Skin epidermis (tissue), 12 donors: ENCODE data around the gene OPN3.

Source experiments
- H3K27ac ChIP-seq, 21 experiments: fragments of 200-600 bp; sonication (generic) in 11 of 21; one replicate each; pipeline ENCODE4 v1.5.0; 2020; ENCODE audit warnings: mild to moderate bottlenecking in 3 of 21, inconsistent platforms in 2 of 21, moderate library complexity in 2 of 21
- H3K4me3 ChIP-seq, 7 experiments: fragments of 200-600 bp; sonication (generic) in 2 of 7; one replicate each; pipeline ENCODE4 v1.5.0; 2020; ENCODE audit warnings: inconsistent platforms in 2 of 7, mild to moderate bottlenecking in 2 of 7, moderate library complexity in 1 of 7

OPN3 gene

DNA sequence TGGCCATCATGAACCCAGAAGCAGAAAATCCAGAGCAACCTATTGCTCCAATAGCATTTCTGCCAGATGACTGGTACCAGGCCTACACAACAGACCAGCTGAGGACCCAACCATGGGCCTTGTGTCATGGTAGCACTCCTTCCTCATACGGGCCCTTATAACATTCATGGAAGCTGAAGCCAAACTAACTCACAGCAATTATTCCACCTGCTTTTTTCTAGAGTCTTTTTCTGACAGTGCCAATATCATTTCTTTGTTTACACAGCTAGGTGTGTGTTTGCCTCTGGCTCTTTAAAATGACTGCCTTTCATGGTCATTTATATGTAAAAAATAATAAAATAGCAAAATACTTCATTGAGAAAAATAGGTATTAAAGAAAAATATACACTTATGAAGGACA lies 8.0 kb upstream of the OPN3 start:
- no peak overlapping the region for H3K27ac ChIP-seq
- no peak overlapping the region for H3K4me3 ChIP-seq

- Histone ChIP-seq H3K27ac (no peak overlapping the region), H3K4me3 (no peak overlapping the region)
These were observed 7.5 kb upstream of the OPN3 start for GRCh38 chr1:241647658-241648057.

GRCh38 chr1:241646201-241646600 lies 6.0 kb upstream of the OPN3 start:
- H3K4me3 ChIP-seq: no peak overlapping the region
- no peak overlapping the region for H3K27ac ChIP-seq

DNA sequence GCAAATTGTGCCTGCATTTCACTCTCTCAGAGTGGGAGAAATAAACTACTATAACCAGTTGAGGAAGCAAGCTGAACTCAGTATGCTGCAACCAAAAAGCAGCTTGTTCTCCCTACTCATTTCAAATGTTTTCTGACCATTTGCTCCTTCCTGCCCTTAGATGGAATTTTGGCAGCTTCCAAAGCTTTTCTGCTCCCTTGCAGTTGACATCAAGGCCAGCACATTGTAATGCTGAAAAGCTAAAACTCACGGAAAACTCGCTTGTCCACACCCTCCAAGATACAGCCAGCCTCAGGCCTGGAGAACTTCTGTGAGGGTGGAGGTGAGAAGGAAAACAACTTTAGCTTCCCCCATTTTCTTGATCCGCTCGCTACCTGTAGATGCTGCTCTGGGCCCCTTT lies 5.0 kb upstream of the OPN3 start:
- no peak overlapping the region for H3K27ac ChIP-seq
- no peak overlapping the region for H3K4me3 ChIP-seq

GRCh38 chr1:241644259-241644658 lies 4.1 kb upstream of the OPN3 start:
- Histone ChIP-seq H3K4me3 (no peak overlapping the region), H3K27ac (no peak overlapping the region)

DNA sequence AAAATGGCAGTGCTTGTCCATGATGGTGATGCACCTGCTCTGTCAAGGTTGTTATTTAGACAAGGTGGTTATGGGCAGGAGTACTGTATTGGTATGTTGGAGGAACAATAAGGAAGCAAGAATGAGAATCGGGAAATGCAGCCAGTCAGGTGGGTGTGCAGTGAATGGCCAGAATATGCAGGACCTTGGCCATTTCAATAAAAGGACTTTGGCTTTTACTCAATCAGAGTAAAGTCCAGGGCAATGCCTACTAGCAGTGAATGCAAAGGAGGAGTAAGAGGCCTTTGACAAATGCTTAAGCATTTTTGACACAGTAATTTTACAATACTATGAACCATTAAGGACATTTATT lies 2.4 kb upstream of the OPN3 start:
- Histone ChIP-seq H3K4me3 (no peak overlapping the region), H3K27ac (no peak overlapping the region)

DNA sequence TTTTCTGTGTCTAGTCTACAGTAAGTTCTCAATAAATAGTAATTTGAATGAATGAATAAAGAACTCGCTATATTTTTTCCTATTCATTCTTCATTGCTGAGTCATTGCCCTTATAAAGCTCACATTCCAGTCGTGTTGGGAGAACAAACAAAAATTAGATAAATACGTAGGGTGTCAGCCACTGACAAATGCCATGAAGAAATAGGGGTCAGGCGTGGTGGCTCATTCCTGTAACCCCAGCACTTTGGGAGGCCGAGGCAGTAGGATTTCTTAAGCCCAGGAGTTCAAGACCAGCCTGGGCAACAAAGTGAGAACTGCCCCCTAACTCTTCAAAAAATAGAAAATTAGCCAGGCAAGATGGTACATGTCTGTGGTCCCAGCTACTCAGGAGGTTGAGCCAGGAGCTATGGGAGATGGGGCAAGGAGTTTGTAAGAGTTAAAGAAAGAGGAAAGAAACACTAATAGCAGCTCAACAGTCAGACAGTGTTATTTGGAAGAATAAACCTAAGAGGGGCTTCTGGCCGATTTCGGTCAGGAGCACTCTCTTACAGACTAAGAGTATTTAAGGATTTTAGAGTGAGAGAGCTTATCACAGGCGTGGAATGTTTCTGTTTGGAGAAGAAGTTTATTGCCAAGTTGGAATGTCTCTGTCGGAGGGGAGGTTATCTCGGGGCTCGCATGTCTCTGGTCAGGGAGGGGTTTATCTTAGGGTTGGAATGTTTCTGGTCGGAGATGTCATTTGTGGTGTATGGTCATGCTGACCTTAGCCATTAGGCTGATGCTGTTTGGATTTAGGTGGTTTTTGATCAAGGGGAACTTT lies 1.8 kb upstream of the OPN3 start:
- Histone ChIP-seq H3K4me3 (no peak overlapping the region), H3K27ac (no peak overlapping the region)

GRCh38 chr1:241640867-241641622 lies 876 bp upstream of the OPN3 start:
- Histone ChIP-seq H3K4me3 (peak overlapping the region; percentile 75 to 98 (median 82)), H3K27ac (peak overlapping the region in 14 of 21 experiments; percentile 6 to 90 (median 60))

DNA sequence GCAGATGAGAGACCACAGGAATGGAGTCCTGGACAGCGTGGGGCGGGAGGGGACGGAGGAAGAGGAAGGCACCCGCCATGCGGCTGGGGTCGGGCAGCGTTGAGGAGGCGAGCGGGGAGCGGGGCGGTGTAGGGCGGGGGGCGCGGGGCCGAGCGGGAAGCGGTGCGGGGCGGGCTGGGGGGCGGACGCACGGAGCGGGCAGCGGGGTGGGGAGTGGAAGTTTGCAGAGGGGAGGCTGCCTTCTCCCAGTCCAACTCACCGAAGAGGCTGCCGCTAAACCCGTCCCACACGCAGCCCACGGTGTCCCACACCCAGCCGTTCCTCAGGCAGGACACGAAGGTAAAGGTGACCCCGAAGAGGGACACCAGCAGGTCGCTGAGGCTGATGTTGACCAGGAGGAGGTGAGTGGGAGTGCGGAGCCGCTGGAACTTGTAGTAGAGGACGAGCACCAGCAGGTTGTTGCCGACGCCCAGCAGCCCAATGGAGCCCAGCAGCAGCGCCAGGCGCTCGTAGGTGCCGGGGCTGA lies 483 bp downstream of the OPN3 start:
- H3K4me3 ChIP-seq: peak overlapping the region; percentile 75 to 98 (median 82)
- peak overlapping the region; percentile 38 to 92 (median 80) for H3K27ac ChIP-seq

- peak overlapping the region in 19 of 21 experiments; percentile 38 to 92 (median 80) for H3K27ac ChIP-seq
These were observed 1.1 kb downstream of the OPN3 start for GRCh38 chr1:241638909-241639622.

GRCh38 chr1:241638099-241638682 lies 2.0 kb downstream of the OPN3 start:
- Histone ChIP-seq H3K4me3 (peak overlapping the region in 1 of 7 experiments; percentile 0), H3K27ac (no peak overlapping the region)

More at GRCh38 chr1:241638909-241639622, 1.1 kb downstream of the OPN3 start:
- peak overlapping the region; percentile 75 to 98 (median 82) for H3K4me3 ChIP-seq

DNA sequence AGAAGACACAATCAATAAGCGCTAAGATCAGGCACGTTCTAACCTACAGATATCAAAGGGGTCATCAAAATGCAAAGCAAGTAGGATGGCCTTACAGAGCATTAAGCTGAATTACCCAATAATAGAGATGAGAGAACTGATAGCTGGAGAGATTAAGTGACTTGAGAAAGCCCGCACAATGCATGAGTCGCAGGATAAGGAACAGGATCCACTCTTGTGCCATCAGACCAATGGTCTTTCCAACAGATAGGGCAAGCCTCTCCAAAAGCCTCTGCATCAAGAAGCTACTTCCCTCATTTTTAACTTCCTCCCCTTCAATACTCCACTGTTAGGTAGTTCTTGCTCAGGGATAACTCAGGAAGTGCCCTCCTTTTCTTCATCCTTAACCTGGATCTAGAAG lies 2.6 kb downstream of the OPN3 start:
- Histone ChIP-seq H3K27ac (no peak overlapping the region), H3K4me3 (no peak overlapping the region)

DNA sequence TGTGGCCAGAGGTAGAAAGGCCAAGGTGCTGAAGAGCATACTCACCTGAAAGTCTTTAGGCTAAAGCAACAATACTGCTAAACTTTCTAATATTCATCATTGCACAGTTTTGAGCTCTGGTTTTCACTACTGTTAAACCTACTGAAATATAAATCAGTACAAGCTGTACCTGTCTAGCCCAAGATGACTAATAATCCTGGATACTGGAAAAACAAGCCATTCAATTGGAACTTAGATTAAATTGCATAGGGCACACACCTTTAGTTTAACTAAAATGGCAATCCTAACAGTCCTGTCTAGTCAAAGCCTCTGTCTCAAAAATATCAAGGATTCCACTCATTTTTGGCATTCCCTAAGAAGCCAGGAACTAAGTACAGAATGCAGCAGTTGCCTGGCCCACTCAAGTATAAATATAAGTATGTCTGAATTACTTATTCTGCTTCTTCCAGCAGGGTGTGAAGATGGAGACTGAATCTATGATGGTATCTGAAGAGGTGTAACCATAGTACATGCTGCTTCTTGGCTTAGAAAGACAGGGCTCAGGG lies 3.1 kb downstream of the OPN3 start:
- no peak overlapping the region for H3K4me3 ChIP-seq
- H3K27ac ChIP-seq: no peak overlapping the region

- Histone ChIP-seq H3K27ac (no peak overlapping the region), H3K4me3 (no peak overlapping the region)
These were observed 3.9 kb downstream of the OPN3 start for GRCh38 chr1:241636291-241636690.

DNA sequence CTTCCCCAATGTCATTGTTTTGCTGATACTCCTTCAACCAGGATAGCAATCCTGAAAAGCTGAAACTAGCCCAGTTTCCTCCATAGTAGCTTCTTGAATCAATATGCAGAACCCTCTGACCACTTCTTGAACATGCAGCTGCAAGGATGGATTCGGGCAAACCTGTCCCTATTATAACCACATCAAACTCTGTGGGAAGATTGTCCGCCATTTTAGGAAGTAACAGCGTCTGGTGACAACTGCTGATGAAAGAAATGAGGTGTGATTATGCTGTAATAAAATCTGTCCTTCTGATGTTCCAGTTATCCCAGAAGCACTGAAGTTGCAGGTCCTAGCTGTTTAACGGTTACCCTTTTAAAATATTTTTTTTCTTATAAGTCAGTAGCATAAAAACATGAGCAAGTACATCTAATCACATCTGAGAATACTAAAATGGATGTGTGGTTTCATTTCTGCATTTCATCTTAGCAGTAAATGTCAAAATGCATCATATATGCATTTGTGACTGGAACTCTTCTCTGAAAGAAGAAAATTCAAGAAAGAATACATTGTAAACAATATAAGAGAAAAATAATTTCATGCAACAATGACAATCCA lies 4.5 kb downstream of the OPN3 start:
- no peak overlapping the region for H3K27ac ChIP-seq
- no peak overlapping the region for H3K4me3 ChIP-seq

DNA sequence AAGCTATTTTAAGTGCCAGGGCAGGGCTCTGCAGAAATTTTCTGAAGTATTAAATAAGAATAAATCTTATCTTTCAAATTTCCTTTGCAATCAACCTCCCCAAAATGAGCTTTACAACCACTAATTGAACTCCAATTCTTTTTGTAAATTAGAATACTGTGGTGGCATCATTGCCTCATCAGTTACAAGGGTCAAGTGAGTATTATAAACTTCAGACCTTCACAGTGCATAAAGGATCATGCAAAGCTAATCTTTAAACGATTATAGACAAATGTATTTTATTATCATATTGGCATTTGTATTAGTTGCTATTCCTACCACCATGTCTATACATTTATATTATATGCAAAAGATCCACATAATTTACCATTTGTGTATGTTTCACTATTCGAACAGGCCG lies 7.2 kb downstream of the OPN3 start:
- Histone ChIP-seq H3K4me3 (no peak overlapping the region), H3K27ac (no peak overlapping the region)

GRCh38 chr1:241631674-241632073 lies 8.5 kb downstream of the OPN3 start:
- Histone ChIP-seq H3K27ac (no peak overlapping the region), H3K4me3 (no peak overlapping the region)

GRCh38 chr1:241630899-241631298 lies 9.3 kb downstream of the OPN3 start:
- H3K4me3 ChIP-seq: no peak overlapping the region
- H3K27ac ChIP-seq: no peak overlapping the region

- no peak overlapping the region for H3K4me3 ChIP-seq
- H3K27ac ChIP-seq: no peak overlapping the region
These were observed 9.7 kb downstream of the OPN3 start for GRCh38 chr1:241630476-241630875.
